ENCODE data around the gene IQCF6.
"Not testable (repeated sequence)": the region's sequence is repeated elsewhere in the genome, so short reads cannot be mapped to it uniquely, and the experiment has no call there.

IQCF6 gene

GRCh38 chr3:51792206-51792605 lies 13.2 kb upstream of the IQCF6 start:
- TF ChIP-seq CTCF (IDR thresholded peaks at IDR 0.05; ENCODE audit: insufficient read depth, low read length, poor library complexity, severe bottlenecking): no peak
- DNase-seq (ENCODE audit: extremely low read depth, insufficient read length): no peak
- Histone ChIP-seq H3K4me3 (replicated peaks; ENCODE audit: low read depth, low read length) (no peak overlapping the region), H3K27me3 (replicated peaks; ENCODE audit: control insufficient read depth, insufficient read depth, low read length) (peaks cover 1% of the 10 kb centered on the region; the same call in 1 of the 2 replicates), H3K36me3 (ENCODE audit: control insufficient read depth, insufficient read depth, low read length) (no peaks in the 10 kb centered on the region)

GRCh38 chr3:51789437-51789836 lies 10.4 kb upstream of the IQCF6 start:
- no peak for DNase-seq (ENCODE audit: extremely low read depth, insufficient read length)
- Histone ChIP-seq H3K27me3 (replicated peaks; ENCODE audit: control insufficient read depth, insufficient read depth, low read length) (peaks cover 1% of the 10 kb centered on the region; the same call in 1 of the 2 replicates), H3K4me3 (replicated peaks; ENCODE audit: low read depth, low read length) (no peak overlapping the region), H3K36me3 (ENCODE audit: control insufficient read depth, insufficient read depth, low read length) (no peaks in the 10 kb centered on the region)
- TF ChIP-seq CTCF (IDR thresholded peaks at IDR 0.05; ENCODE audit: insufficient read depth, low read length, poor library complexity, severe bottlenecking): no peak

- not testable (repeated sequence) for H3K36me3 ChIP-seq (ENCODE audit: control insufficient read depth, insufficient read depth, low read length); DNase-seq (ENCODE audit: extremely low read depth, insufficient read length); H3K4me3 ChIP-seq (replicated peaks; ENCODE audit: low read depth, low read length); H3K27me3 ChIP-seq (replicated peaks; ENCODE audit: control insufficient read depth, insufficient read depth, low read length)
Measured at GRCh38 chr3:51787576-51787975, 8.5 kb upstream of the IQCF6 start.

GRCh38 chr3:51786267-51786666 lies 7.2 kb upstream of the IQCF6 start:
- no peak for TF ChIP-seq CTCF (IDR thresholded peaks at IDR 0.05; ENCODE audit: insufficient read depth, low read length, poor library complexity, severe bottlenecking)

GRCh38 chr3:51778554-51778953 lies 483 bp downstream of the IQCF6 start:
- Histone ChIP-seq H3K4me3 (replicated peaks; ENCODE audit: low read depth, low read length) (no peak overlapping the region), H3K36me3 (ENCODE audit: control insufficient read depth, insufficient read depth, low read length) (no peaks in the 10 kb centered on the region), H3K27me3 (replicated peaks; ENCODE audit: control insufficient read depth, insufficient read depth, low read length) (no peaks in the 10 kb centered on the region; the same call in none of the 2 replicates)
- no peak for TF ChIP-seq CTCF (IDR thresholded peaks at IDR 0.05; ENCODE audit: insufficient read depth, low read length, poor library complexity, severe bottlenecking)
- DNase-seq (ENCODE audit: extremely low read depth, insufficient read length): no peak

More at GRCh38 chr3:51786267-51786666, 7.2 kb upstream of the IQCF6 start:
- Histone ChIP-seq H3K4me3 (replicated peaks; ENCODE audit: low read depth, low read length) (no peak overlapping the region), H3K36me3 (ENCODE audit: control insufficient read depth, insufficient read depth, low read length) (no peaks in the 10 kb centered on the region), H3K27me3 (replicated peaks; ENCODE audit: control insufficient read depth, insufficient read depth, low read length) (peaks cover 1% of the 10 kb centered on the region; the same call in 1 of the 2 replicates)
- no peak for DNase-seq (ENCODE audit: extremely low read depth, insufficient read length)

- Histone ChIP-seq H3K27me3 (replicated peaks; ENCODE audit: control insufficient read depth, insufficient read depth, low read length) (no peaks in the 10 kb centered on the region; the same call in none of the 2 replicates), H3K36me3 (ENCODE audit: control insufficient read depth, insufficient read depth, low read length) (no peaks in the 10 kb centered on the region), H3K4me3 (replicated peaks; ENCODE audit: low read depth, low read length) (no peak overlapping the region)
- TF ChIP-seq CTCF (IDR thresholded peaks at IDR 0.05; ENCODE audit: insufficient read depth, low read length, poor library complexity, severe bottlenecking): no peak
- no peak for DNase-seq (ENCODE audit: extremely low read depth, insufficient read length)
Measured at GRCh38 chr3:51777985-51778384, 1.1 kb downstream of the IQCF6 start.
